RWPE2 (cell line): ENCODE data around the gene LRIG3.
A peak's percentile ranks its signal among the peaks of the same experiment; 100 is the strongest.

ENCODE experiments used
- ATAC-seq: fragments of 200-7000 bp; cut with Tn5 transposase; 3 replicates; pipeline ENCODE4 v1.9.1; 2021; ENCODE audit warnings: low read depth
- DNase-seq: peaks from one replicate; pipeline ENCODE4 v3.0.0-alpha.2; 2020; ENCODE audit warnings: low spot score
- H3K27ac ChIP-seq: fragments of 450-650 bp; 2 replicates; pipeline ENCODE4 v1.5.1; 2017; ENCODE audit warnings: mild to moderate bottlenecking; ENCODE audit not compliant: poor library complexity, severe bottlenecking
- H3K27me3 ChIP-seq: fragments of 250-450 bp; sonication (Bioruptor Pico); 2 replicates; pipeline ENCODE4 v1.5.1; 2021; ENCODE audit warnings: mild to moderate bottlenecking, moderate library complexity; ENCODE audit not compliant: insufficient read depth, poor library complexity, severe bottlenecking
- H3K36me3 ChIP-seq: fragments of 250-450 bp; sonication (Bioruptor Pico); 2 replicates; pipeline ENCODE4 v1.5.1; 2020; ENCODE audit warnings: low read depth, mild to moderate bottlenecking, moderate library complexity
- H3K4me1 ChIP-seq: fragments of 250-450 bp; sonication (Bioruptor Pico); 2 replicates; pipeline ENCODE4 v1.5.1; 2021; ENCODE audit warnings: mild to moderate bottlenecking, moderate library complexity; ENCODE audit not compliant: insufficient read depth, poor library complexity, severe bottlenecking
- H3K4me3 ChIP-seq: fragments of 250-450 bp; sonication (Bioruptor Pico); 2 replicates; pipeline ENCODE4 v1.5.1; 2021; ENCODE audit warnings: mild to moderate bottlenecking, moderate library complexity; ENCODE audit not compliant: severe bottlenecking
- H3K9me3 ChIP-seq: fragments of 250-450 bp; sonication (Bioruptor Pico); 2 replicates; pipeline ENCODE4 v1.5.1; 2021; ENCODE audit warnings: mild to moderate bottlenecking, moderate library complexity; ENCODE audit not compliant: severe bottlenecking
- TF ChIP-seq, protein P1 (sequence below): fragments of 450-650 bp; IDR thresholded peaks from one replicate; pipeline ENCODE4 v1.5.1; 2017; ENCODE audit warnings: mild to moderate bottlenecking, moderate library complexity; ENCODE audit not compliant: poor library complexity, severe bottlenecking

Gene LRIG3

DNA sequence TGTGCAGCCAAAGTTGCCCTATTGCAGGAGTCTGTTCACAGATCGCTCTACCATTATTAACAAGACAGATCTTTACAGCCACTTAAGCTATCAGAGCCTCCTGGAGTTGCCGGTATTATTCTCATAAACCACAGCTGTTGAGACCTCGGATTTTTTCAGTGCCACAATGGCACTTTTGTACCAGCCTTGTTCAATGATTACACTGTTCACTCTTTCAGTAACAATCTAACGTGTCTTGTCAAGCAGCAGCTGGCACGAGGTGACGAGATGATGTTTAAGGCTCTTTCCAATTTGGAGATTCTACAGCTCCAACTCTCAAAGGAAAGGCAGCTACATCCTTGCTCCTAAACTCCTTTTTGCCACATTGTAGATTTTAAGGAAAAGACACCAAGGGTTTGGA lies 30.7 kb downstream of the LRIG3 start:
- H3K4me3 ChIP-seq = no peak overlapping the region
- TF ChIP-seq, protein P1, sequence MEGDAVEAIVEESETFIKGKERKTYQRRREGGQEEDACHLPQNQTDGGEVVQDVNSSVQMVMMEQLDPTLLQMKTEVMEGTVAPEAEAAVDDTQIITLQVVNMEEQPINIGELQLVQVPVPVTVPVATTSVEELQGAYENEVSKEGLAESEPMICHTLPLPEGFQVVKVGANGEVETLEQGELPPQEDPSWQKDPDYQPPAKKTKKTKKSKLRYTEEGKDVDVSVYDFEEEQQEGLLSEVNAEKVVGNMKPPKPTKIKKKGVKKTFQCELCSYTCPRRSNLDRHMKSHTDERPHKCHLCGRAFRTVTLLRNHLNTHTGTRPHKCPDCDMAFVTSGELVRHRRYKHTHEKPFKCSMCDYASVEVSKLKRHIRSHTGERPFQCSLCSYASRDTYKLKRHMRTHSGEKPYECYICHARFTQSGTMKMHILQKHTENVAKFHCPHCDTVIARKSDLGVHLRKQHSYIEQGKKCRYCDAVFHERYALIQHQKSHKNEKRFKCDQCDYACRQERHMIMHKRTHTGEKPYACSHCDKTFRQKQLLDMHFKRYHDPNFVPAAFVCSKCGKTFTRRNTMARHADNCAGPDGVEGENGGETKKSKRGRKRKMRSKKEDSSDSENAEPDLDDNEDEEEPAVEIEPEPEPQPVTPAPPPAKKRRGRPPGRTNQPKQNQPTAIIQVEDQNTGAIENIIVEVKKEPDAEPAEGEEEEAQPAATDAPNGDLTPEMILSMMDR = no peak
- H3K9me3 ChIP-seq = no peaks in the 10 kb centered on the region
- peaks cover 63% of the 10 kb centered on the region for H3K36me3 ChIP-seq
- no peak overlapping the region for H3K27ac ChIP-seq
- H3K27me3 ChIP-seq = no peaks in the 10 kb centered on the region
- H3K4me1 ChIP-seq = no peaks in the 10 kb centered on the region
- ATAC-seq (no peak), DNase-seq (no peak)

DNA sequence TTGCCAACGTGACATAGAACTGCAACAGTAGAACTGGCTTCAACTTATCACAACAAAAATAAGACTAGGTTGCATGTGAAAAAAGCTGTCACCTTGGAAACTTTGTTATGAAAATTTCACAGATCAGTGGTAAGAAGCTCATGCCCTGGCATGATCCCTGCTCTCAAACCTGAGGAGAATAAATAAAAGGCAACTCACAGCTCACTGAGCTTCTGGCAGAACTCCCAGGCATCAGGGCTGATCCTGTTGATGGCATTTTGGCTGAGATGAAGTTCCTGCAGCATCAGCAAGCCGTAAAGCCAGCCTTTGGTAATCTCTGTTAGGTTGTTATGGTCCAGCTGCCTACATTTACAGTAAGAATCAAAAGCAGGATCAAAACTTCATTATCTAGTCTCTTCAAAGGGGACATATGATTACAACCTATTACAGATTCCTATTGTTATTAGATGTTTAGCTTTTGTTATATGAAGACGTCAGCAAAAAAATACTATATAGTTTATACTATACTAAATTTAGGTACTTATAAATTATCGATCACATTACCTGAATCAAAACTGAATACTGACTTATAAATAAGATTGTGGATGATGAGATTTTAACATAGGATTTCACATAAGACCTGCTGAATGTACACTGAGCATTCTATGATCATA lies 32.0 kb downstream of the LRIG3 start:
- TF ChIP-seq, protein P1 = no peak
- no peaks in the 10 kb centered on the region for H3K27me3 ChIP-seq
- no peak for DNase-seq
- no peaks in the 10 kb centered on the region for H3K9me3 ChIP-seq
- no peaks in the 10 kb centered on the region for H3K4me1 ChIP-seq
- peak; percentile 51; the same call in 1 of the 3 replicates for ATAC-seq
- H3K36me3 ChIP-seq = peaks cover 76% of the 10 kb centered on the region
- no peak overlapping the region for H3K4me3 ChIP-seq
- no peak overlapping the region for H3K27ac ChIP-seq

DNA sequence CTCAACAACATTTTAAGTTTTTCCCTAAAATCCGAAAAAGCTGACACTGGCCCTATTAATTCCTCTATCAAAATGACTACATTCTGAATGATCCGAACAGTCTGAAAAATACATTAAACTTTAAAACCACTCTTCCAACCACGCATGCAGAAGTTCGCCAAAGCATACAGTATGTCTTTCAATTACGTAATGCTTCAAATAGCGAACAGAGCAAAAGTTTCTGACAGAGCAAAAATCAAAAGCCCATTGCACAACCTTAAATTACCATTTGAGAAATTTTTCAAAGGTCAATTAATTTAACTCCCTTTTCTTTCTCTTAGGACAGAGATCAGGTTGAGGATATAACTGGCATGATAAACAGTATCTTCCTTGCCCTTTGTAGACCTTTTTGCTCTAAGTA lies 33.2 kb downstream of the LRIG3 start:
- DNase-seq = no peak
- Histone ChIP-seq H3K27me3 (no peaks in the 10 kb centered on the region), H3K4me1 (no peaks in the 10 kb centered on the region), H3K9me3 (no peaks in the 10 kb centered on the region), H3K4me3 (no peak overlapping the region), H3K36me3 (peaks cover 88% of the 10 kb centered on the region), H3K27ac (no peak overlapping the region)
- no peak for ATAC-seq
- TF ChIP-seq, protein P1 = no peak

DNA sequence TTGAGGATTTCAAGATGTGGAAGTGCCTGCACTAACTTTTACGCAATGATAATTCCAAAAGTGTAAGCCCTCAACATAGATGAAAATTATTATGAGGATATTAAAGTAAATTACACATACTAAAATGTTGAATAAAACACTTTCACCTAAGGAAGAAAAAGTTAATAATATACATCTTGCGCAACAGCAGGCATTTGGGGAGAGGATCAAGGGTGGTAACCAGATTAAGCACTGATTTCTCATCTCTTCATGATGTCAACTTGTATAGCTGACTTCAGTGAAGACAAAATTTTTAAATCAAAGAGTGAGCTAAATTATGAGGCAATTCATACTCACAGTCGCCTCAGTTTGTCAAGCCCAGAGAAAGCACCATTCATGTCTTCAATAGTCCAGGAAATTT lies 33.8 kb downstream of the LRIG3 start:
- Histone ChIP-seq H3K9me3 (no peaks in the 10 kb centered on the region), H3K4me3 (no peak overlapping the region), H3K36me3 (peaks cover 94% of the 10 kb centered on the region), H3K27ac (no peak overlapping the region), H3K27me3 (no peaks in the 10 kb centered on the region), H3K4me1 (no peaks in the 10 kb centered on the region)
- no peak for ATAC-seq
- TF ChIP-seq, protein P1 = no peak
- DNase-seq = no peak

DNA sequence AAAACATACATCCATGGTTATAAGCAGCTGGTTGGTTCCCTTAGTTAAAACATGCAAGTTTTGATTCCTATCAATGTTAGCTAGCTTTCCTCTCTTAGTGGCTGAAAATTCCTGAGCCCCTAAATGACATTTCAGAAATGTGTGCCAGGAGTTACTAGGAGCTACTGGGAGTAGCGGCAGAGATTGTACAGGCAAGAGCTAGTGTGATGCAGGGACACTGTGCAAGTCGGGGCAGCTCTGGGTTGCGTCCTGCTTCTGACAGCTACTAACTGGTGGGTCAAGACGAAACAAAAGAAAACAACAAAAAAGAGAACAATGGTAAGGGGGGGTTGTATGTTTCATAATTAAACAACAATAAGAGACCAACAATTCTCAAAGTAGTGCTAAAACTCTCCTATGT lies 35.4 kb downstream of the LRIG3 start:
- Histone ChIP-seq H3K27me3 (no peaks in the 10 kb centered on the region), H3K9me3 (no peaks in the 10 kb centered on the region), H3K27ac (no peak overlapping the region), H3K4me3 (no peak overlapping the region), H3K4me1 (no peaks in the 10 kb centered on the region), H3K36me3 (peaks cover 97% of the 10 kb centered on the region)
- no peak for DNase-seq
- TF ChIP-seq, protein P1 = no peak
- ATAC-seq = no peak
